ENCODE results near the gene PRKAG2.

The PRKAG2 gene

GRCh38 chr7:151675196-151675920, 201.6 kb downstream of the PRKAG2 start:
- no peak for DNase-seq (ENCODE audit: low read depth, low spot score)
- no peak overlapping the region for H3K27ac ChIP-seq

- DNase-seq (ENCODE audit: low read depth, low spot score) = no peak
- no peak overlapping the region for H3K27ac ChIP-seq
These were observed 202.6 kb downstream of the PRKAG2 start for GRCh38 chr7:151674161-151674920.

- DNase-seq (ENCODE audit: low read depth, low spot score) = no peak
- no peak overlapping the region for H3K27ac ChIP-seq
These were observed 203.7 kb downstream of the PRKAG2 start for GRCh38 chr7:151673216-151673615.

- no peak for DNase-seq (ENCODE audit: low read depth, low spot score)
- H3K27ac ChIP-seq = no peak overlapping the region
These were observed 204.2 kb downstream of the PRKAG2 start for GRCh38 chr7:151672716-151673115.

GRCh38 chr7:151671514-151671913, 205.4 kb downstream of the PRKAG2 start:
- DNase-seq (ENCODE audit: low read depth, low spot score) = no peak
- H3K27ac ChIP-seq = no peak overlapping the region

- no peak for DNase-seq (ENCODE audit: low read depth, low spot score)
- H3K27ac ChIP-seq = no peak overlapping the region
These were observed 207.2 kb downstream of the PRKAG2 start for GRCh38 chr7:151669762-151670161.

- H3K27ac ChIP-seq = no peak overlapping the region
These were observed 210.0 kb downstream of the PRKAG2 start for GRCh38 chr7:151666886-151667285.

GRCh38 chr7:151665368-151665767, 211.5 kb downstream of the PRKAG2 start:
- no peak for DNase-seq (ENCODE audit: low read depth, low spot score)
- no peak overlapping the region for H3K27ac ChIP-seq

More at GRCh38 chr7:151666886-151667285, 210.0 kb downstream of the PRKAG2 start:
- no peak for DNase-seq (ENCODE audit: low read depth, low spot score)

- DNase-seq (ENCODE audit: low read depth, low spot score) = no peak
- H3K27ac ChIP-seq = no peak overlapping the region
These were observed 212.6 kb downstream of the PRKAG2 start for GRCh38 chr7:151664268-151664667.

- no peak for DNase-seq (ENCODE audit: low read depth, low spot score)
- H3K27ac ChIP-seq = no peak overlapping the region
These were observed 213.4 kb downstream of the PRKAG2 start for GRCh38 chr7:151663382-151664100.

GRCh38 chr7:151662251-151662826, 214.6 kb downstream of the PRKAG2 start:
- DNase-seq (ENCODE audit: low read depth, low spot score) = no peak
- no peak overlapping the region for H3K27ac ChIP-seq

- no peak overlapping the region for H3K27ac ChIP-seq
- no peak for DNase-seq (ENCODE audit: low read depth, low spot score)
These were observed 215.3 kb downstream of the PRKAG2 start for GRCh38 chr7:151661587-151661986.

GRCh38 chr7:151660141-151660540, 216.8 kb downstream of the PRKAG2 start:
- H3K27ac ChIP-seq = no peak overlapping the region
- no peak for DNase-seq (ENCODE audit: low read depth, low spot score)

- H3K27ac ChIP-seq = no peak overlapping the region
- DNase-seq (ENCODE audit: low read depth, low spot score) = no peak
These were observed 217.7 kb downstream of the PRKAG2 start for GRCh38 chr7:151659219-151659618.

GRCh38 chr7:151658778-151659177, 218.1 kb downstream of the PRKAG2 start:
- H3K27ac ChIP-seq = no peak overlapping the region
- no peak for DNase-seq (ENCODE audit: low read depth, low spot score)

- DNase-seq (ENCODE audit: low read depth, low spot score) = no peak
- no peak overlapping the region for H3K27ac ChIP-seq
These were observed 219.7 kb downstream of the PRKAG2 start for GRCh38 chr7:151657173-151657572.

- no peak for DNase-seq (ENCODE audit: low read depth, low spot score)
- H3K27ac ChIP-seq = no peak overlapping the region
These were observed 221.4 kb downstream of the PRKAG2 start for GRCh38 chr7:151655555-151655954.

- H3K27ac ChIP-seq = no peak overlapping the region
- DNase-seq (ENCODE audit: low read depth, low spot score) = no peak
These were observed 224.8 kb downstream of the PRKAG2 start for GRCh38 chr7:151652111-151652510.

GRCh38 chr7:151650161-151650560, 226.8 kb downstream of the PRKAG2 start:
- no peak overlapping the region for H3K27ac ChIP-seq
- DNase-seq (ENCODE audit: low read depth, low spot score) = no peak

- no peak for DNase-seq (ENCODE audit: low read depth, low spot score)
- H3K27ac ChIP-seq = no peak overlapping the region
These were observed 228.5 kb downstream of the PRKAG2 start for GRCh38 chr7:151648429-151648828.

GRCh38 chr7:151647874-151648273, 229.0 kb downstream of the PRKAG2 start:
- no peak for DNase-seq (ENCODE audit: low read depth, low spot score)
- H3K27ac ChIP-seq = no peak overlapping the region

Measured in epithelial cell of prostate (primary cell).